Esophagus (tissue), 2 donors: ENCODE results near the gene GREB1L. TPM values are rescaled to one million over a fixed set of nuclear protein-coding genes. Genes with fewer than 3 reads are reported as not detected.

Experiments used
- H3K27ac ChIP-seq, 2 donors: one replicate each; pipeline ENCODE4 v1.5.1; 2013; ENCODE audit warnings: low read depth in 2 of 2, mild to moderate bottlenecking in 2 of 2, inconsistent platforms in 1 of 2, low read length in 1 of 2, moderate library complexity in 1 of 2
- H3K27me3 ChIP-seq, 2 donors: one replicate each; pipeline ENCODE4 v1.6.1; 2013; ENCODE audit warnings: low read length in 2 of 2, control low read depth in 1 of 2, mild to moderate bottlenecking in 1 of 2; ENCODE audit not compliant: insufficient read depth in 2 of 2, control insufficient read depth in 1 of 2
- H3K36me3 ChIP-seq, 2 donors: one replicate each; pipeline ENCODE4 v1.6.1; 2013; ENCODE audit warnings: low read length in 1 of 2; ENCODE audit not compliant: control insufficient read depth in 2 of 2, insufficient read depth in 2 of 2
- H3K4me1 ChIP-seq, 2 donors: one replicate each; pipeline ENCODE4 v1.6.1; 2013; ENCODE audit warnings: low read length in 1 of 2; ENCODE audit not compliant: control insufficient read depth in 2 of 2, insufficient read depth in 2 of 2
- H3K4me3 ChIP-seq, 2 donors: one replicate each; pipeline ENCODE4 v1.5.1; 2013; ENCODE audit warnings: low read length in 2 of 2, mild to moderate bottlenecking in 2 of 2, low read depth in 1 of 2, moderate library complexity in 1 of 2
- H3K9me3 ChIP-seq, 2 donors: one replicate each; pipeline ENCODE4 v1.6.1; 2013; ENCODE audit warnings: mild to moderate bottlenecking in 2 of 2, low read depth in 1 of 2, low read length in 1 of 2, moderate library complexity in 1 of 2; ENCODE audit not compliant: control insufficient read depth in 2 of 2, insufficient read depth in 1 of 2
- WGBS, 2 donors: extraction: QIAGEN DNeasy Blood & Tissue Kit; methylation state at CpG; one replicate each; pipeline ENCODE4 v1.1.7; 2013; 5-methylcytosine and 5-hydroxymethylcytosine counted together
- polyA plus RNA-seq, 2 donors: library from polyadenylated mRNA; stranded (reverse); fragments of 200-250 nt; gene quantifications; one replicate each; pipeline ENCODE4 v1.2.3, GENCODE V29; 2013
- donor health status: healthy with polysubstance abuse.
- donor health status: Bipolar disorder and iron deficiency.

The GREB1L gene
- polyA plus RNA-seq, 2 donors, result 0.16 to 0.31 TPM

DNA sequence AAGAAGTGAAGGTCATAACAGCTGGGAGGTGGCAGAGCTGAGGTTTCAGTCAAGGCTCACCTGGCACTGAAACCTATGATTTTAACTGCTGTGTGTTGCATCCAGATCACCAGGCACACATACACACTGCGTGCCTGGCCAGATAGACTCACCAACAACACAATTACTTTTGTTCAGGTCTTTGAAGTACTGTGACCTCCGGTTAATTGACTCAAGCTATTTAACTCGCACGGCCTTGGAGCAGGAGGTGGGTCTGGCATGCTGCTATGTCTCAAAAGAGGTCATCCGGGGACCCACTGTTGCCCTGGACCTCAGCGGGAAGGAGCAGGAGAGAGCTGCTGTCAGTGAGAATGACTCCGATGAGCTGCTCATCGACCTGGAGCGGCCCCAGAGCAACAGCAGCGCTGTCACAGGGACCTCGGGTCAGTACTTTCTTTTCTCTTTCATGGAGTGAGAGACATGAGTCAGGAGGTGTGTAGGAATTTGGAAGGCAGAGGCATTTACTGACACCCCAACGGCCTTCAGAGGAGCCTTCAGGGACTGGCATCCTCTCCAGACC lies 254.3 kb downstream of the GREB1L start:
- Histone ChIP-seq H3K4me3 (no peak overlapping the region), H3K27ac (no peak overlapping the region), H3K27me3 (no peaks in the 10 kb centered on the region), H3K4me1 (no peaks in the 10 kb centered on the region), H3K36me3 (no peaks in the 10 kb centered on the region), H3K9me3 (no peaks in the 10 kb centered on the region)
- WGBS, 2 donors, result 80 to 87% methylated on average over 12 of the region's 12 CpGs

GRCh38 chr18:21499997-21500396 lies 258.0 kb downstream of the GREB1L start:
- H3K36me3 ChIP-seq, result no peaks in the 10 kb centered on the region
- 88 to 89% methylated on average over 16 of the region's 16 CpGs for WGBS, 2 donors

GRCh38 chr18:21502661-21503060 lies 260.6 kb downstream of the GREB1L start:
- H3K4me3 ChIP-seq, result no peak overlapping the region
- no peaks in the 10 kb centered on the region for H3K4me1 ChIP-seq
- H3K27me3 ChIP-seq, result no peaks in the 10 kb centered on the region
- 76 to 82% methylated on average over 7 of the region's 7 CpGs for WGBS, 2 donors
- no peaks in the 10 kb centered on the region for H3K36me3 ChIP-seq
- H3K27ac ChIP-seq, result no peak overlapping the region
- H3K9me3 ChIP-seq, result no peaks in the 10 kb centered on the region

More at GRCh38 chr18:21499997-21500396, 258.0 kb downstream of the GREB1L start:
- Histone ChIP-seq H3K27me3 (no peaks in the 10 kb centered on the region), H3K4me1 (no peaks in the 10 kb centered on the region), H3K9me3 (no peaks in the 10 kb centered on the region), H3K4me3 (no peak overlapping the region), H3K27ac (no peak overlapping the region)

DNA sequence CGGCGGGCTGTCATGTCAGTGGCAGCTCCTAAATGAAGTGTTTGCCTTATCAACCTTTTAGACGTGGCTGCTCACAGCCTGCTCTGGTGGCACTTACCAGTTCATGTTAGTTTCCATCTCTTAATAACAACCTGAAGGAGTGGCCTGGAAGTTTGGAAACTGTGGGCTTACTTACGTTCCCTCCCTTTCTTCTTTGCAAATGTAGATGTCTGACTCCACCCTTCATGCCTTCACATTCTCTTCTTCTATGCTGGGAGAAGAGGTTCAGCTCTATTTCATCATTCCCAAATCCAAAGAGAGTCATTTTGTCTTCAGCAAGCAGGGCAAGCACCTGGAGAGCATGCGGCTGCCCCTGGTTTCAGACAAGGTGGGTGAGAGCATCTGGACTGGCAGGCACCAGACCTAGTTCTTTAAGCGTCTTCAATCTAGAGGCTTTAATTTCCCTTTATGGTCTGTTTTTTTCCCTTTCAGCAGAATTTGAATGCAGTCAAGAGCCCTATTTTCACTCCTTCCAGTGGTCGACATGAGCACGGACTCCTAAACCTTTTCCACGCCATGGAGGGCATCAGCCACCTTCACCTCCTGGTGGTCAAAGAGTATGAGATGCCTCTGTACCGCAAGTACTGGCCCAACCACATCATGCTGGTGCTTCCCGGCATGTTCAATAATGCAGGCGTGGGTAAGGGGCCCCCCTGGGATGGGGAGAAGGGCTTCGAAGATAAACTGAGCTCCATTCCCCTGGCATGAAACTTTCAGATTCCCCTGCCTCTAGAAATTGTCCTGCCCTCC lies 266.1 kb downstream of the GREB1L start:
- H3K4me3 ChIP-seq, result no peak overlapping the region
- H3K4me1 ChIP-seq, result no peaks in the 10 kb centered on the region
- 84 to 88% methylated on average over 13 of the region's 13 CpGs for WGBS, 2 donors
- H3K36me3 ChIP-seq, result no peaks in the 10 kb centered on the region
- no peaks in the 10 kb centered on the region for H3K27me3 ChIP-seq
- H3K27ac ChIP-seq, result no peak overlapping the region
- no peaks in the 10 kb centered on the region for H3K9me3 ChIP-seq

DNA sequence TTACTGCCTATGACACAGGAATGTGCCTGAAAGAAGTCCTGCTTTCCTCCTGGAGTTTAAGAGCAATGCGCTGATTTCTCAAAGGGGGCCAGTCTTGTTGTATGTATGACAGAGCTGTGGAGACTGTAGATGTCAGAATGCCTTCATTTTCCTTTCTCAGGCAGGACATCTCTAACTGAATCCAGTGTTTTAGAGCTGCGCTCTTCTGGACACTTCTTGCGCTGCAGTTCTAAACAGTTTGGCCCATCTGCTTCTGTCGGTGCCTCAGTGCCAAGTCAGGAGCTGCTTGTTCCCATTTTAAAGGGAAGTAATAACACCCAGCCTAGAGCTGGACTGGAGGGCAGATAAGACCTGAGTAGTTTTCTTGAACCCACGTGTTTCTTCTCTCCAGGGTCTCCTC lies 267.0 kb downstream of the GREB1L start:
- H3K27ac ChIP-seq, result no peak overlapping the region
- H3K4me3 ChIP-seq, result no peak overlapping the region
- 85 to 89% methylated on average over 5 of the region's 5 CpGs for WGBS, 2 donors
- H3K9me3 ChIP-seq, result no peaks in the 10 kb centered on the region
- no peaks in the 10 kb centered on the region for H3K27me3 ChIP-seq
- no peaks in the 10 kb centered on the region for H3K36me3 ChIP-seq
- no peaks in the 10 kb centered on the region for H3K4me1 ChIP-seq

DNA sequence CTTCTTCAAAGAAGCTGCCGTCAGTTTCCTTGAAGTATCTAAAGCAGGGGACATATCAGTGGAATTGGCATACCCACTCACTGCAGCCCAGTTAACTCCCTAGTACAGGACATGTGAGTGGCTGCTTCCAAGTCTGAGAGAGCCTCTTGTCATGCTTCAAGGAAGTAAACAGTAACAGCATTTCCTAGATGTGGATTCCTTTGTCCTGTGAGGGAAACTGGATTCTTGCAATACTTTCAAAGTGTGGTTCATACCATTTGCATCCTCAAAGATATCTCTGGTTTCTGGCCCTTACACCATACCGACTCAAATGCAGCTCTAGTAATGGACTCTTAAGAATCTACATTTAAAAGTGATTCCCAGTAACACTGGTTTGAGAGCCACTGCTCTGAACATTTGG lies 271.3 kb downstream of the GREB1L start:
- Histone ChIP-seq H3K4me1 (no peaks in the 10 kb centered on the region), H3K4me3 (no peak overlapping the region), H3K27me3 (no peaks in the 10 kb centered on the region), H3K9me3 (no peaks in the 10 kb centered on the region), H3K27ac (no peak overlapping the region), H3K36me3 (no peaks in the 10 kb centered on the region)
- 97 to 98% methylated on average over 2 of the region's 2 CpGs for WGBS, 2 donors

DNA sequence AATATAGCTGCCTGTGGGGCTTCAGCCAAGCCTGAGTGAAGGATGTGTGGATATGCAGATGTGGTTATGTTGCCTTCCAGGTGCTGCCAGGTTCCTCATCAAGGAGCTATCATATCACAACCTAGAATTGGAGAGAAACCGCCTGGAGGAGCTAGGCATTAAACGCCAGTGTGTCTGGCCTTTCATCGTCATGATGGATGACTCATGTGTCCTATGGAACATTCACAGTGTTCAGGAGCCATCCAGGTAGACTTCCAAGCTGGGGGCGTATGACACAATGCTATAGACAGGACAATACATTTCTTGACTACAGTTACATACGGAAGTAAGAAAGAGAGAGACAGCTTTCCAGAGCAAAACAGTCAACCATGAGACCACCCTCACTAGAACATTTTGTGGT lies 271.7 kb downstream of the GREB1L start:
- no peak overlapping the region for H3K4me3 ChIP-seq
- no peaks in the 10 kb centered on the region for H3K36me3 ChIP-seq
- no peaks in the 10 kb centered on the region for H3K9me3 ChIP-seq
- no peak overlapping the region for H3K27ac ChIP-seq
- no peaks in the 10 kb centered on the region for H3K27me3 ChIP-seq
- no peaks in the 10 kb centered on the region for H3K4me1 ChIP-seq
- WGBS, 2 donors, result 85 to 92% methylated on average over 5 of the region's 5 CpGs

DNA sequence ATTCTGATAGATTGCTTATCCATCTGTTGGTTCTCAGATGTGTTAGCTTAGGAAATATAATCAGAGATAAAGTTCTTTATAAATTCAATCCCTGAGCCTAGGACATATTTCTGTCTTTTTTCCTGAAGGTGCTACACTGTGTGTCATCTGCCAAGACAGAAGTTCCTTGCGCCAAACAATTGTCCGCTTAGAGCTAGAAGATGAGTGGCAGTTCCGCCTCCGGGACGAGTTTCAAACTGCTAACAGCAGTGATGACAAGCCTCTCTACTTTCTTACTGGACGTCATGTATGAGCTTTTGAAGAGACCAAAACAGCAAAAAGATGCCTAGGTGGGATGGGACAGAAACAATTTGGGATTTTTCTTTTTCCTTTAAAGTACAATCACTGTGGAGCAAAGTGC lies 280.5 kb downstream of the GREB1L start:
- Histone ChIP-seq H3K4me1 (no peaks in the 10 kb centered on the region), H3K27me3 (no peaks in the 10 kb centered on the region), H3K4me3 (no peak overlapping the region), H3K36me3 (peaks cover 0 to 2% of the 10 kb centered on the region in 2 donors), H3K27ac (no peak overlapping the region), H3K9me3 (no peaks in the 10 kb centered on the region)
- WGBS, 2 donors, result 90 to 94% methylated on average over 6 of the region's 6 CpGs

- Histone ChIP-seq H3K27ac (no peak overlapping the region), H3K4me1 (no peaks in the 10 kb centered on the region), H3K36me3 (peaks cover 0 to 2% of the 10 kb centered on the region in 2 donors), H3K27me3 (no peaks in the 10 kb centered on the region), H3K9me3 (no peaks in the 10 kb centered on the region), H3K4me3 (no peak overlapping the region)
- 82 to 88% methylated on average over 2 of the region's 2 CpGs for WGBS, 2 donors
Measured at GRCh38 chr18:21525916-21526315, 283.9 kb downstream of the GREB1L start.

- no peaks in the 10 kb centered on the region for H3K9me3 ChIP-seq
- H3K36me3 ChIP-seq, result peaks cover 0 to 2% of the 10 kb centered on the region in 2 donors
- H3K27ac ChIP-seq, result no peak overlapping the region
- H3K4me1 ChIP-seq, result no peaks in the 10 kb centered on the region
- no peaks in the 10 kb centered on the region for H3K27me3 ChIP-seq
- no peak overlapping the region for H3K4me3 ChIP-seq
- WGBS, 2 donors, result 70 to 73% methylated on average over 2 of the region's 2 CpGs
Measured at GRCh38 chr18:21526463-21526862, 284.4 kb downstream of the GREB1L start.
